Dendritic cell treated with granulocyte-macrophage colony-stimulating factor and Interleukin-4, amounts not matched to agents 40 ng/mL and 50 ng/mL, for 4 days (primary cell): Measurements from ENCODE around the gene ZSCAN10.

ENCODE experiments used
- H3K27ac Mint-ChIP-seq: one replicate; pipeline ENCODE4 v1.8.0; 2022; ENCODE audit warnings: mild to moderate bottlenecking, mixed read lengths
- H3K27me3 Mint-ChIP-seq: one replicate; pipeline ENCODE4 v1.8.0; 2022; ENCODE audit warnings: mild to moderate bottlenecking, mixed read lengths
- H3K36me3 Mint-ChIP-seq: one replicate; pipeline ENCODE4 v1.8.0; 2022; ENCODE audit warnings: low read depth, mixed read lengths
- H3K4me1 Mint-ChIP-seq: one replicate; pipeline ENCODE4 v1.8.0; 2022; ENCODE audit warnings: low read depth, mixed read lengths
- H3K4me3 Mint-ChIP-seq: one replicate; pipeline ENCODE4 v1.8.0; 2022; ENCODE audit warnings: mild to moderate bottlenecking, moderate library complexity, mixed read lengths
- H3K9me3 Mint-ChIP-seq: one replicate; pipeline ENCODE4 v1.8.0; 2022; ENCODE audit warnings: mixed read lengths
- intact Hi-C: fragments of 100-400 bp; cut with micrococcal nuclease; formaldehyde crosslinking; loops from one replicate; pipeline ENCODE4 v1.15.0; 2022

ZSCAN10 gene

GRCh38 chr16:3112058-3112880 lies 13.2 kb upstream of the ZSCAN10 start, which contains the start of gene ZNF205:
Gene ZNF205 (plus strand): TSS chr16:3112586. CDS start chr16:3113431, 845 bp downstream.
- Mint-ChIP-seq H3K4me1 (peaks cover 30% of the 10 kb centered on the region), H3K27ac (peak within 1 kb of the TSS; percentile 67), H3K9me3 (no peaks in the 10 kb centered on the region), H3K36me3 (peaks cover 39% of the 10 kb centered on the region), H3K4me3 (peak within 1 kb of the TSS; percentile 89), H3K27me3 (peaks cover 24% of the 10 kb centered on the region)
- intact Hi-C loops = no loop called here

GRCh38 chr16:3106205-3106928 lies 7.3 kb upstream of the ZSCAN10 start:
- Mint-ChIP-seq H3K27ac (peak overlapping the region; percentile 79), H3K4me3 (peak overlapping the region; percentile 82), H3K36me3 (no peaks in the 10 kb centered on the region), H3K27me3 (peaks cover 13% of the 10 kb centered on the region), H3K9me3 (no peaks in the 10 kb centered on the region), H3K4me1 (peaks cover 30% of the 10 kb centered on the region)
- intact Hi-C loops = no loop called here

- Mint-ChIP-seq H3K4me1 (peaks cover 57% of the 10 kb centered on the region), H3K27ac (peak overlapping the region; percentile 54), H3K27me3 (peaks cover 16% of the 10 kb centered on the region), H3K9me3 (no peaks in the 10 kb centered on the region), H3K4me3 (no peak overlapping the region), H3K36me3 (no peaks in the 10 kb centered on the region)
- intact Hi-C loops = no loop called here
Measured at GRCh38 chr16:3101841-3102470, 2.9 kb upstream of the ZSCAN10 start.

GRCh38 chr16:3101018-3101840 lies 2.1 kb upstream of the ZSCAN10 start:
- intact Hi-C loops = no loop called here
- Mint-ChIP-seq H3K4me3 (peak overlapping the region; percentile 17), H3K36me3 (no peaks in the 10 kb centered on the region), H3K4me1 (peaks cover 54% of the 10 kb centered on the region), H3K27ac (peak overlapping the region; percentile 54), H3K27me3 (peaks cover 16% of the 10 kb centered on the region), H3K9me3 (no peaks in the 10 kb centered on the region)

- H3K9me3 Mint-ChIP-seq = no peaks in the 10 kb centered on the region
- peak overlapping the region; percentile 61 for H3K27ac Mint-ChIP-seq
- H3K4me1 Mint-ChIP-seq = peaks cover 45% of the 10 kb centered on the region
- H3K27me3 Mint-ChIP-seq = peaks cover 16% of the 10 kb centered on the region
- intact Hi-C loops = no loop called here
- no peaks in the 10 kb centered on the region for H3K36me3 Mint-ChIP-seq
- peak overlapping the region; percentile 69 for H3K4me3 Mint-ChIP-seq
Measured at GRCh38 chr16:3099732-3100499, 822 bp upstream of the ZSCAN10 start.

- intact Hi-C loops = no loop called here
- Mint-ChIP-seq H3K4me3 (no peak overlapping the region), H3K36me3 (no peaks in the 10 kb centered on the region), H3K9me3 (no peaks in the 10 kb centered on the region), H3K27ac (no peak overlapping the region), H3K27me3 (peaks cover 16% of the 10 kb centered on the region), H3K4me1 (peaks cover 51% of the 10 kb centered on the region)
Measured at GRCh38 chr16:3099395-3099731, 269 bp upstream of the ZSCAN10 start.

GRCh38 chr16:3097266-3097665 lies 1.8 kb downstream of the ZSCAN10 start:
- intact Hi-C loops = no loop called here
- no peaks in the 10 kb centered on the region for H3K9me3 Mint-ChIP-seq
- no peak overlapping the region for H3K27ac Mint-ChIP-seq

GRCh38 chr16:3096362-3096761 lies 2.7 kb downstream of the ZSCAN10 start:
- no peaks in the 10 kb centered on the region for H3K9me3 Mint-ChIP-seq
- H3K4me1 Mint-ChIP-seq = peaks cover 41% of the 10 kb centered on the region
- H3K27me3 Mint-ChIP-seq = peaks cover 27% of the 10 kb centered on the region
- H3K36me3 Mint-ChIP-seq = no peaks in the 10 kb centered on the region
- no peak overlapping the region for H3K4me3 Mint-ChIP-seq
- no peak overlapping the region for H3K27ac Mint-ChIP-seq
- intact Hi-C loops = loop anchor here (1.0 kb wide), 1 partner anchor 33 kb away; no protein-coding TSS in a partner anchor

More at GRCh38 chr16:3097266-3097665, 1.8 kb downstream of the ZSCAN10 start:
- Mint-ChIP-seq H3K4me1 (peaks cover 49% of the 10 kb centered on the region), H3K36me3 (no peaks in the 10 kb centered on the region), H3K27me3 (peaks cover 22% of the 10 kb centered on the region), H3K4me3 (no peak overlapping the region)

GRCh38 chr16:3095869-3096268 lies 3.2 kb downstream of the ZSCAN10 start:
- Mint-ChIP-seq H3K4me1 (peaks cover 36% of the 10 kb centered on the region), H3K27me3 (peaks cover 29% of the 10 kb centered on the region), H3K4me3 (no peak overlapping the region), H3K27ac (no peak overlapping the region), H3K36me3 (no peaks in the 10 kb centered on the region), H3K9me3 (no peaks in the 10 kb centered on the region)
- intact Hi-C loops = loop anchor here (1.0 kb wide), 1 partner anchor 33 kb away; no protein-coding TSS in a partner anchor

GRCh38 chr16:3094289-3095027 lies 4.6 kb downstream of the ZSCAN10 start:
- Mint-ChIP-seq H3K36me3 (no peaks in the 10 kb centered on the region), H3K27ac (no peak overlapping the region), H3K27me3 (peaks cover 29% of the 10 kb centered on the region), H3K4me3 (no peak overlapping the region), H3K4me1 (peaks cover 26% of the 10 kb centered on the region), H3K9me3 (no peaks in the 10 kb centered on the region)
- intact Hi-C loops = loop anchor here (1.0 kb wide), 1 partner anchor 35 kb away; no protein-coding TSS in a partner anchor

- intact Hi-C loops = no loop called here
- H3K4me1 Mint-ChIP-seq = peaks cover 21% of the 10 kb centered on the region
Measured at GRCh38 chr16:3092501-3092941, 6.6 kb downstream of the ZSCAN10 start.

GRCh38 chr16:3091551-3091950 lies 7.5 kb downstream of the ZSCAN10 start:
- intact Hi-C loops = no loop called here
- H3K27me3 Mint-ChIP-seq = peaks cover 14% of the 10 kb centered on the region
- no peaks in the 10 kb centered on the region for H3K36me3 Mint-ChIP-seq
- no peak overlapping the region for H3K4me3 Mint-ChIP-seq
- H3K4me1 Mint-ChIP-seq = peaks cover 25% of the 10 kb centered on the region
- peak overlapping the region; percentile 12 for H3K27ac Mint-ChIP-seq
- H3K9me3 Mint-ChIP-seq = no peaks in the 10 kb centered on the region

More at GRCh38 chr16:3092501-3092941, 6.6 kb downstream of the ZSCAN10 start:
- Mint-ChIP-seq H3K27ac (no peak overlapping the region), H3K27me3 (peaks cover 15% of the 10 kb centered on the region), H3K9me3 (no peaks in the 10 kb centered on the region), H3K36me3 (no peaks in the 10 kb centered on the region), H3K4me3 (no peak overlapping the region)
